Lung microvascular endothelial cell (primary cell): ENCODE data around the gene ATP7A. TPM values are rescaled to one million over a fixed set of nuclear protein-coding genes. Genes with fewer than 3 reads are reported as not detected.
"Not testable (repeated sequence)": the region's sequence is repeated elsewhere in the genome, so short reads cannot be mapped to it uniquely, and the experiment has no call there.

Experiments
- DNase-seq, 2 donors: peaks; one replicate each; pipeline versions ENCODE4 v3.0.0 to v3.0.0-alpha.2; 2010; ENCODE audit warnings: low read depth in 2 of 2
- total RNA-seq: library from RNA; depleted of rRNA; stranded (reverse); fragments of >200 nt; gene quantifications from 2 replicates; pipeline ENCODE4 v1.2.1, GENCODE V29; 2014

The ATP7A gene
- total RNA-seq, 1 donor from 2014 or later = 8.1 TPM

DNA sequence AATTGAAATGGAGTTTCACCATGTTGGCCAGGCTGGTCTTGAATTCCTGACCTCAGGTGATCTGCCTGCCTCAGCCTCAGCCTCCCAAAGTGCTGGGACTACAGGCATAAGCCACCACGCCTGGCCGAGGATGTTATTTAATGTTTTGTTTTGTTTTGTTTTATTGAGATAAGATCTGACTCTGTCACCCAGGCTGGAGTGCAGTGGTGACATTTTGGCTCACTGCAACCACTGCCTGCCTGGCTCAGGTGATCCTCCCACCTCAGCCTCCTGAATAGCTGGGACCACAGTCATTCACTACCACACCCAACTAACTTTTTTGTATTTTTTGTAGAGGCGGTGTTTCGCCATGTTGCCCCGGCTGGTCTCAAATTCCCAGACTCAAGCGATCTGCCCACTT, 34.5 kb downstream of the ATP7A start:
- not testable (repeated sequence) for DNase-seq

DNA sequence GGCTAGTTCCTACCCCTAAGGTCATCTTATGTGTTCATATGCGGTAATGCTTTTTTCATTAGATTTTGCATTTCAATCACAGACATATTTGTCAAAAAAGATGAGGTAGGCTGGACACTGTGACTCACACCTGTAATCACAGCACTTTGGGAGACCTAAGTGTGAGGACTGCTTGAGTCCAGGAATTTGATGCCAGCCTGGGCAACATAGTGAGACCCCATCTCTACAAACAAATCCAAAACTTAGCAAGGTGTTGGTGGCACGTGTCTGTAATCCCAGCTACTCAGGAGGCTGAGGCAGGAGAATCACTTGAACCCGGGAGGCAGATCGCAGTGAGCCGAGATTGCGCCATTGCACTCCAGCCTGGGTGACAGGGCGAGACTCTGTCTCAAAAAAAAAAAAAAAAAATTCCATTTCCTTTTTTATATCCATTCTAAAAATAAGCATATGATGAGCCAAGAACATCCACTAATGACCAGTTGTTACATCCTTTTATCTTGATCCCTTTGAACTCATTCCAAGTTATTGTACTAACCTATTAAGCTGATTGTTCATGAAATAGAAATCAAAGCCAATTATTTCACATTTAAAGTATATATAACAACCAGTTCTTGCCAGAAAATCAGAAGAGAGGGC, 35.5 kb downstream of the ATP7A start:
- peak in 1 of 2 donors; percentile 19 for DNase-seq

DNA sequence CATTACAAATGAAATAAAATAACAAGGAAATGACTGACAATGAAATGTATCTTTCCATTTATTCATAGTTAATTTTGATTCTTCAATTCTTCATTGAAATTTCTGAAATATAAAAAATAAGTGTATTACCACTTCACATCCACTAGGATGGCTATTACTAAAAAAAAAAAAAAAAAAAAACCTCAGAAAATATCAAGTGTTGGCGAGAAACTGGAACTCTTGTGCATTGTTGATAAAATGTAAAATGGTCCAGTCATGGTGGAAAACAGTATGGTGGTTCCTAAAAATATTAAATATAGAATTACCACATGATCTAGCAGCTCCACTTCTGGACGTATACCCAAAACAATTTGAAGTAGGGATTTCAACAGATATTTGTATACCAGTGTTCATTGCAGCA, 36.1 kb downstream of the ATP7A start:
- no peak for DNase-seq

DNA sequence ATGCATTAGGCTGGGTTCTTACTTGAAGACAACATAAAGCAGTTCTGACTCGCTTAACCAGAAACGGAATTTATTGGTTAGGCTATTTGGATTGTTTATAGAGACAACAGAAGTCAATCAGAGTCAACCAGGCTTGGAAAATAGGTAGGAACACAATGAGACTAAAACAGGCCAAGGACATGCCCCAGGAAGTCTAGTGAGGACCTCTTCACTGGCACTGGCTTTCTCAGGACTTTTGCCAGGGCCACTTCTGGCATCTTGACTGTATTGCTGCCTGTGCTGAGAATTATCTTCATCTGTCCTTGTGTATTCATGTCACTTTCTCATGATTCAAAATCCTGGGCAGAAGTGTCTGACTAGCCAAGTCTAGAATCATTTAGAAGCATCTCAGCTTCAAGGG, 39.3 kb downstream of the ATP7A start:
- no peak for DNase-seq

DNA sequence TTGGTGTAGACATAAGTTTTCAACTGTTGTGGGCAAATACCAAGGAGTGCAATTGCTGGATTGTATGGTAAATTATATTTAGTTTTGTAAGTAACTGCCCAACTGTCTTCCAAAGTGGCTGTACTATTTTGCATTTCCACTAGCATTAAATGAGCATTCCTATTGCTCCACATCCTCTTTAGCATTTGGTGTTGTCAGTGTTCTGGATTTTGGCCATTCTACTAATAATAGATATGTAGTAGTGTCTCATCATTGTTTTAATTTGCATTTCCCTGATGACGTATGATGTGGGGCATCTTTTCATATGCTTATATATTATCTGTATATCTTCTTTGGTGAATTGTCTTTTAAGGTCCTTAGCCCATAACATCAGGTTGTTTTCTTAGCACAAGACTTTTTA, 41.7 kb downstream of the ATP7A start:
- DNase-seq = no peak

DNA sequence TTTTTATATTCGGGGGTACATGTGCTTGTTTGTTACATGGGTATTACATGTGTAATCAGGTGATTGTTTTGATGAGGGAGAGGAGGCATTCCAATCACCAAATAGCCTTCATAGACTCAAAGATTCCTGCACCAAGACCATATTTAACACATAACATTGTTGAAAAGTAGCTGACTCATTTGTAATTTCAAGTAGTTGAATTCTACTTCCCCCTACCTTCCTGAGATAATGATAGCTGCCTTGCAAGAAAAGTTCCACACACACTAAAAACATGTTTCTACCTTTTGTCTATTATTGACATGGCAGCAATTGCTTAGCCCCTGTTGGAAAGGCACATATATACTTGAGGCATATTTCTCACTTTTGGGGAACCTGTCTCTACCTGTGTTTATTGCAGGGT, 42.8 kb downstream of the ATP7A start:
- DNase-seq = peak in 1 of 2 donors; percentile 2

DNA sequence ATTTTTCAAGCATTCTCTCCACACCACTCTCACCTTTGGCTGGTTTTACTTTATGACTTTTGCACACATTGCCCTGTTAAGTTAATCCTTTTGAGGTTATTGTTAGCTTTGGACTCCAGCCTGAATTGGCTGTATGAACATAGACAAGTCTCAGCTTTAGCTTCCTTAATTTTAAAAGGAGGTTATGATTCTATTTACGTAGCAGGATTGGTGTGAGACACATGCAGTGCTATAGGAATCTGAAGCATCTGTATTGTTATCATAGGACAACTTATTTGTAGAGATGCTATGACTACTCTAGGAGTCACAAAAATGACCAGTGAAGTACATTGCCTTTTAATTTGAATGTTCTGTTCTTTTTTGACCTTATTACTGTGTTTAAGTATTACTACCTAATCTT, 43.2 kb downstream of the ATP7A start:
- peak; percentile 1 to 5 for DNase-seq

DNA sequence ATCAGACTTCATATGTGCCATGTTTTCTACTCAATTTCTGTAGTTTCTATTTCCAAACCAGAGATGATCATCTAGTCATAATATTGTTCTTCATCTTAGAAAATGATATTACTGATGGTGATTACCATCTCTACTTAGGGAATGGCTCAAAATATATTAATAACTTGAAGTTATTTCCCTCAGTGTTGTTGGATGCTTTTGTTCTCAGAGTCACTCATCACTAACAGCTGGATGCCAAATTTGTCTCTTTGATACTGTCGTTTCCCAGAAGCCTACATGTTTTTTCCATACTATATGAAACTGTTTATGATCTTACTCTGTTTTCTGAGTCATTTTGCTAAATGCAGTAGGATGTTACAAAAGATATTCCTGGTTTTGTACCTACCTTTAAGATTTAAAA, 50.1 kb downstream of the ATP7A start:
- DNase-seq = peak in 1 of 2 donors; percentile 11

DNA sequence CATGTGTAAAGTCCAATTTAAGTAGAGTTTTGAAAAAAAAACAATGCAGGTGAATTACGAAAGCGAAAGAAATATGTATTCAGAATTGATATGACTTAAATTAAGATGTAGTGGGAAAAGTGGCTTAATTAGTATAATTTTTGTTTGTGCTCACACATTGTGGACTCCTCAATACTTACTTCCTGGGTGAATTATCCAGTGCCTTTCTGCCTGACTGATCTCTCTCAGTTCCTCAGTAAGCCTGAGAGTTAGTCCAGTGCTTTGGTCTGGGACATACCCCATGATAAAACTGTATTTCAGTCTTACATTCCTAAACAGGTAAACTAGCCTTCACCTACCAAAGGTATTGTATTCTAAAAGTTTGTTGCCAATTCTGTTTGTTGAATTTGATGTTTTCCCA, 50.6 kb downstream of the ATP7A start:
- DNase-seq = no peak

DNA sequence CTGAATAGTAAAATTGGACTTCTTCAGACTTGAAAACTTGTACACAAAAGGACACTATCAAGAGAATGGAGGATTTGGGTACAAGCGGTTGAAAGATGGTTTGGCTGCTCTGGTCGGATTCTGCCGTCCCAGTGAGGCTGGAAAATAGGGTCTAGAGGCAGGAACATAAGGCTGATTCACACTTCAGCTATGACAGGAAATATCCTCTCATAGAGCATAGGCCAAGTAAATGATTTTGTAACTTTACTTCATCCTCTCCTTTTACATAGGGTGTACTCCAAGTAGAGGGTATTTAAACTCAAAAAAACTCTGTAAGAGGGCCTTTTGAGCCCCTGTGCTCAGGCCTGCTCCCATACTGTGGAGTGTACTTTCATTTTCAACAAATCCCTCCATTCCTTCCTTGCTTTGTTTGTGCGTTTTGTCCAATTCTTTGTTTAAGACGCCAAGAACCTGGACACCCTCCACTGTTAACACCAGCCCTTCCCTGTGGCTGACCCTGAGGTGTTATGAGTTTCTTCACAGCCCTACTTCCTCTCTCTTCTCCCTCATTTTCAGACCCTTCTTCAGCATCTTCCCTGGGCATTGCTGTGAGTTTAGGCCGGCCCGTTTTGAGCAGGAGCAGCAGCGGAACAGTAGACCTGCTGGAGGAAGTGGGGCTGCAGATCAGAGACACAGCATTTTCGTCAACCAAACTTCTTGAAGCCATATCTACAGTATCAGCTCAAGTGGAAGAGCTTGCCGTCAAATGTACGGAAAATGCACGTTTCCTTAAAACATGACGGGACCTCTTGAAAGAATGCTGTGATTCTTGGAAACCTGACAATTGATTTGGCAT, 51.8 kb downstream of the ATP7A start:
- peak; percentile 6 to 47 for DNase-seq

DNA sequence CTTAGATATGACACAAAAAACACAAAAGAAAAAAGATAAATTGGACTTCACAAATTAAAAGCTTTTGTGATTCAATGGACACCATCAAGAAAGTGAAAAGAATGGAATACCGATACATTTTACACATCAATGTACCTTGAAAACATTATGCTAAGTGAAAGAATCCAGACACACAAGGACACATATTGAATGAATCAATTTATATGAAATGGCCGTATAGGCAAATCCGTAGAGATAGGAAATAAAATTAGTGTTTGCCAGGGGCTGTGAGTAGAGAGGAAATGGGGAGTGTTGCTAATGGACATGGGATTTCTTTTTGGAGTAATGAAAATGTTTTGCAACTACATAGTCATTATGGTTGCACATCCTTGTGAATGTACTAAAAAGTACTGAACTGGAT, 55.9 kb downstream of the ATP7A start:
- DNase-seq = no peak

DNA sequence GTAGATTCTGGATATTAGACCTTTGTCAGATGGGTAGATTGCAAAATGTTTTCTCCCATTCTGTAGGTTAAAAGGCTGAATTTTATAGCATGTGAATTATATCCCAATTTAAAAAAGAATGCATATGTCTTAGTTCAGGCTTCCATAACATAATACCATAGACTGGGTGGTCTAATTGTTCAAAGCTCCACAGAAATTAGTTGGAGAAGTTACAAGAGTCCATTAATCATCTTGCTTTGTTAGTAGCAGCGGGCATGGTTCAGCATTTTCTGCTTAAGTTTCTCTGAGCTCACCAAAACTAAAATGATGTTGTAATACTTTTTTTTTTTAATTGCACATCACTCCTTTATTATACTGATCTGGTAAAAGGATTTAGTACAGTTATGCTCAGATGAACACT, 57.1 kb downstream of the ATP7A start:
- no peak for DNase-seq

DNA sequence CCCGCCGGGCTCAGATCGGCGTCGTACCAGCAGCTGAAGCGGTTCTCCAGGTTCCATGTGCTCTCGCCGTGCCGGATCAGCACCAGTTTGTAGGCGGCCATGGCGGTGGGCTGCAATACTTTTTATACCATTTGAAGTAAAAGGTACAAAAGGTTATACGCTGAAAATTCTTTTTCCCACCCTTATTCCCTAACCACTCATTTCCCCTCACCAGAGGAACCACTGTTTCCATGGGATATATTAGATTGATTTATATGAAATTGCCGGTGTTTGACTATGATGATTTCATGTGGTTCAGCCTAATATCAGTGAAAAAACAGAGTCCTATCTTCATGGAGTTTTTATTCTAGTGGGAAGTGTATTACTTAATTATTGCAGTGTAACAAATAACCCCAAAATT, 59.0 kb downstream of the ATP7A start, which contains the start of gene PGAM4:
Gene PGAM4 (minus strand): TSS at position 101 of the 400 bp plus-strand sequence. CDS start 0 bp downstream, at position 101.
- DNase-seq = no peak

DNA sequence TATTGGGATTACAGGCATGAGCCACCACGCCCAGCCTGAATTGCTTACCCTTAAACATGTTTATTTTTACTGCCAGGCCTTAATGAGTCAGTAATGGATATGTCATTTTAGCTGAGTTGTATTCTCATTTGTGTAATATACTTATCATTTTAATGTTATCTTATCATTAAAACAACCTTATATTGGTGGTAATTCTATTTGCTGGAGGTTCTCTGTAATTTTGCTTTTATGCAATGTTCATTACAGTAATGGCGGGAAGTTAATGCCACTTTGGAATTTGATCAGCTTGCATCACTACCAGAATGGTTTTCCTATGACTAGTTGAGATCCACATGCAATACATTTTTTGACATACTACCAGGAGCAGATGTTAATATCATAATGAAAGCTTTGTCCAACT, 65.3 kb downstream of the ATP7A start:
- no peak for DNase-seq

DNA sequence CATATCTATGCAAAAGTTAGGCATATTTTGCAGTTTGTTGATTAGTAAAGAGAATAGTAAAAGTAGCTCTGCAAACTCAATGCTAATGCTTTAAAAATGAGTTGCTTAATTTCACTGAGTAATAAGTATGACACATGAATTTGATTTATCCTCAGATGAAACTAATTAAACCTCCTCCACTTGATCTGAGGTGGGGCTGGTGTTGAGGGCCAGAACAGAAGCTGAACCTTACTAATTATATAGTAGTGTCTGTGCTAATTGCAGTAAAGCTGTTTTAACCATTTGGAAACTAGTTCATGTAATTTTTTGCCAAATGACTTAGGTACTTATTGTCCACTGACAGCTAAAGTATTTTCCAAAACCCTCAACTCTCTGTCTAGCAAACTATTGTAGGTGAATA, 66.6 kb downstream of the ATP7A start:
- DNase-seq = no peak

DNA sequence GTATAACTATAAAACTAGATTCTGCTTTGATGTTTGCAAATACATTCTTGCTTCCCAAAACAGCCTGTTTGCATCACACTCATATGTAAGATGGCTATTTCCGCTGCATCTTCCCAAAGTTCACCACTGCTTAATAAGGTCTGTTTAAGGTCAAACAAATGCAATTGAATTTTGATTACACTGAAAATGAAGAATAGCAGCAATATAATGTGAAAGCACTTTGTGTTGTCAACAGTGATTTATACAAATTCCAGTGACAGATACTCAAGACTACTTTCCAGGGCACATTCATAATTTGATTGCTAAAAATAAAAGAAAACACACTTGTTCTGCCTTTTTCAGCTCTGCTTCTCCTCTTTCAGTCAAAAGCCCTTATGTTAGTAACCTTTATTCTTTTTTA, 67.0 kb downstream of the ATP7A start:
- no peak for DNase-seq

DNA sequence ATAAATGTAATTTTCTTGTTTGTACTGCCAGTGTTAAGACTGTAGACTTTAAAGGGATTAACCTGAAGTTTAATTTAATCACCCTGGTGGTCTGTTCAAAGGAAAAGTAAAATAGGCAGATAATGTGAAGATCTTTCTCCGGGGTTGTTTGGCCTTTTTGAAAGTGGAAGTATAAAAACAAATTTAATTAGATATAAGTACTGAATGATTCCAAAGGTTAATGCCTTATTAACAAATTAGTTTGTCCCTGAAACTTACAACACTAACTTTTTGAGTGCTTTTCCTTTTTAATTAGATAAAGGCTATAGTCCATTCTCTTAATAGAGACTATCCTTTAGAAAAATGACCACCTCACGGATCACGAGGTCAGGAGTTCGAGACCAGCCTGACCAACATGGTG, 69.4 kb downstream of the ATP7A start:
- DNase-seq = no peak

DNA sequence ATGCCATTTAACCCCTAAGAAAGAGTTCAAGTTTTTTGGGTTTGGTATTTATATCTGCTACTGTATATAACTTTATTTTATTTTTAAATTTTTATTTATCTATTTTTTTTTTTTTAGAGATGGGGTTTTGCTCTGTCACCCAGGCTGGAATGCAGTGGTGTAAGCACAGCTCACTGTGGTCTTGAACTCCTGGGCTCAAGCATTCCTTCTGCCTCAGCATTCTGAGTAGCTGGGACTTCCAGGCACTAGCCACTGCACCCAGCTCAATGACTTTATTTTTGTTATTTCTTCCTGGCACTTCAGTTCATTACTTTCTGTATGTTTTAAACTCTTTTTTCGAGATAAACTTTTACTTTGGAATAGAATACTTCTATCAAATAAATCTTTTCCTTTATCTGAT, 101.4 kb downstream of the ATP7A start:
- no peak for DNase-seq

DNA sequence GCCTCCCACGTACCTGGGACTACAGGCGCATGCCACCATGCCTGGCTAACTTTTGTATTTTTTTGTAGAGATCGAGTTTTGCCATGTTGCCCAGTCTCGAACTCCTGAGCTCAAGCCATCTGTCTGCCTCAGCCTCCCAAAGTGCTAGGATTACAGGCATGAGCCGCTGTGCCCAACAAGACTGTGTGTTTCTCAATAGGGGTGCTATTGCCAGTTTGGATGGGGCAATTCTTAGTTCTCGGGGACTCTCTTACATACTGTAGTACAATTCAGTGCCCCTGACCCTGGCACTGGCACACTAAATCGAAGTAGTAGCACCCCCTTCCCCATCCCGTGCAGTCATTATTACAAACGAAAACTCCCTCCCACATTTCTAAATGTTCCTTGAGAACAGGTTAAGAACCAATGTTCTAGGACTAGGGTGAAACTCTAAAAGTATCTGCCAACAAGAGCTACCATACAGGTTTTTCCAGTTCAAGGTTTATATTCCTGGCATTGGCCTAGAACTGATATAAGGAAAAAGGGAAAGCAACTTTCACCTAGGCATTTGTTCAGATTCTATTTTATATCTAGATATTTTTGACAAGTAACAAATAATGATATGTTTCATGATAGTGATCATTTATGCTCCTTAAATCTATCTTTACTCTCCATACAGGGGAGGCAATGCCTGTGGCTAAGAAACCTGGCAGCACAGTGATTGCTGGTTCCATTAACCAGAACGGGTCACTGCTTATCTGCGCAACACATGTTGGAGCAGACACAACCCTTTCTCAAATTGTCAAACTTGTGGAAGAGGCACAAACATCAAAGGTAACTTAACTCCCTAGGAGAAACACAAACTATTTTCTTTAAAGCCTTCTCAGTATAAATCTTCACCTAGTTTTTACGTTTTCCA, 109.3 kb downstream of the ATP7A start:
- no peak for DNase-seq

DNA sequence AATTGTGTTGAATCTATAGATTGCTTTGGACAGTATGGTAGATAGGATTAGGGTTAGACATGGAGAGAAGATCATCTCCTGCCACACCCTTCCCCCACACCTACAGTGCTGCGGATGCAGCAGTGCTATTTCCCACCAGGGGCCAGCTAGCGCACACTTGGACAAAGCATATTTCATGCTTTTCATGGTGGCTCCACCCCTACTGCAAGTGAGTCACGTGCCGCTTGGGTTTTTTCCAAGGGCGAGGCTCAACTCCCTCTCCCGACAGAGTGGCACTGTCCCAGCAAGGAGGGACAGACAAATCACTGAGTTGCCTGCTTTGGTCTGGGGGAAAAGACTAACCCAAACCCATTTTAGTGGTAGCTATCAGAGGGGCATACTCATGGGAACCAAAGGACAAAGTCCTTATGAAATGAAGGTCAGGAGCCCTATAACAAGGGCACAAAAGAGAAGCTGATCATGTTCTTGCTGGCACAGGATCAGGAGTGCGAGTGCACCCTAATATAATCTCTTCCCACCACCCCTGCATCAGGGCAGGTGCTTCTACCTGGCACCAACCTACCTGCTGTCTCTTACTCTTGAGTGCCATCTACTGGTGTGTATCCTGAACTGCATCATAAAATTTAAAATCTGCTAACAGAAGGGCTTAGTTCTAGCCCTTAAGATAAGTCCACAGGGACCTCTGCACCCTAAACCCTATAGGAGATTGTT, 114.0 kb downstream of the ATP7A start:
- DNase-seq = peak; percentile 49 to 68

DNA sequence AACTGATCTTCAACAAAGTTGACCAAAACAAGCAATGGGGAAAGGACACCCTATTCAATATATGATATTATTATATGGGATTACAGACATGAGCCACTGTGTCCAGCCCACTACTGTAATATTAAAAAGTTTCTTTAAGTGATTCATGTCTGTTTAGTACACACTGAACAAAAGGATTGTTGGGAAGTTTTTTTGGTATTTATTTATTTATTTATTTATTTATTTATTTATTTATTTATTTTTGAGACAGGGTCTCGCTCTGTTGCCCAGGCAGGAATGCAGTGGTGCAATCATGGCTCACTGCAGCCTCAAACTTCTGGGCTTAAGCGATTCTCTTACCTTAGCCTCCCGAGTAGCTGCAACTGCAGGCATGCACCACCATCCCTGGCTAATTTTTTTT, 117.3 kb downstream of the ATP7A start:
- no peak for DNase-seq
